GM12875 (cell line): Measurements from ENCODE around the gene DNAJC5.
"Not testable (repeated sequence)": the region's sequence is repeated elsewhere in the genome, so short reads cannot be mapped to it uniquely, and the experiment has no call there.

Experiments
- H3K4me3 ChIP-seq: one replicate; pipeline ENCODE4 v1.5.1; 2011; ENCODE audit warnings: low read depth, low read length, control low read depth
- CTCF ChIP-seq: IDR thresholded peaks from 2 replicates; pipeline ENCODE4 v1.5.1; 2011; ENCODE audit warnings: low read depth, mild to moderate bottlenecking, control low read depth, inconsistent platforms, low read length, moderate library complexity, borderline replicate concordance; ENCODE audit not compliant: insufficient read depth

Gene DNAJC5

DNA sequence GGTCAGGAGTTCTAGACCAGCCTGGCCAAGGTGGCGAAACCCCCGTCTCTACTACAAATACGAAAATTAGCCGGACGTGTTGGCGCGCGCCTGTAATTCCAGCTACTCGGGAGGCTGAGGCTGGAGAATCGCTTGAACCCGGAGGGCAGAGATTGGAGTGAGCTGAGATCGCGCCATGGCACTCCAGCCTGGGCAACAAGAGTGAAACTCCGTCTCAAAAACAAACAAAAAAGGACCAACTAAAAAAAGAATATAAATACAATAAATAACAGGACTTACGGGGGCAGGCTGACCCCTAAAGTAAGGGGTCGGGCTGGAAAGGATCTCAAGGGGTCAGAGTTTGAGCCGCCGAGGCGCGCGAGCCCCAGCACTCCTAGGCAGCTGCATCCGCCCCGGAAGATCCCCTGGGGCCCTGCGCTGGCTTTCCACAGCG, 30.4 kb upstream of the DNAJC5 start:
- TF ChIP-seq CTCF: no peak
- peak overlapping the region; percentile 86 for H3K4me3 ChIP-seq

GRCh38 chr20:63864978-63865640, 29.8 kb upstream of the DNAJC5 start, which contains the start of gene TPD52L2:
TPD52L2 (plus strand) TSS chr20:63865270; CDS start chr20:63865366, 96 bp downstream.
- no peak for TF ChIP-seq CTCF
- peak within 1 kb of the TSS; percentile 86 for H3K4me3 ChIP-seq

DNA sequence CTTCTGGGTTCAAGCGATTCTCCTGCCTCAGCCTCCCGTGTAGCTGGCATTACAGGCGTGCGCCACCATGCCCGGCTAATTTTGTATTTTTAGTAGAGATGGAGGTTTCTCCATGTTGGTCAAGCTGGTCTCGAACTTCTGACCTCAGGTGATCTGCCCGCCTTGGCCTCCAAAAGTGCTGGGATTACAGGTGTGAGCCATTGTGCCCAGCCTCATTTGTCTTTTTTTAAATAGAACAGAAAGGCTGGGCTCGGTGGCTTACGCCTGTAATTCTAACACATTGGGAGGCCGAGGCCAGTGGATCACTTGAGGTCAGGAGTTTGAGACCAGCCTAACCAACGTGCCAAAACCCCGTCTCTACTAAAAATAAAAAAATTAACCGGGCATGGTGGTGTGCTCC, 27.9 kb upstream of the DNAJC5 start:
- H3K4me3 ChIP-seq: not testable (repeated sequence)

GRCh38 chr20:63868264-63868663, 26.7 kb upstream of the DNAJC5 start:
- no peak overlapping the region for H3K4me3 ChIP-seq

GRCh38 chr20:63873477-63873971, 21.4 kb upstream of the DNAJC5 start:
- no peak for TF ChIP-seq CTCF
- H3K4me3 ChIP-seq: no peak overlapping the region

More at GRCh38 chr20:63868264-63868663, 26.7 kb upstream of the DNAJC5 start:
- no peak for TF ChIP-seq CTCF

DNA sequence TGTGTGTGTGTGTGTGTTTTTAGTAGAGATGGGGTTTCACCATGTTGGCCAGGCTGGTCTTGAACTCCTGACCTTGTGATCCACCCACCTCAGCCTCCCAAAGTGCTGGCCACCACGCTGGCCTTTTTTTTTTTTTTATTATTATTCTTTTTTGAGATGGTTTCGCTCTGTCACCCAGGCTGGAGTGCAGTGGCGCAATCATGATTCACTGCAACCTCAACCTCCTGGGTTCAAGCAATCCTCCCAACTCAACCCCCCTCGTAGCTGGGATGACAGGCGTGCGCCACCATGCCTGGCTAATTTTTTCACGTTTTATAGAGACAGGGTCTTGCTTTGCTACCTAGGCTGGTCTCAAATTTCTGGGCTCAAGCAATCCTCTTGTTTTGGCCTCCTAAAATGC, 20.7 kb upstream of the DNAJC5 start:
- H3K4me3 ChIP-seq: not testable (repeated sequence)

DNA sequence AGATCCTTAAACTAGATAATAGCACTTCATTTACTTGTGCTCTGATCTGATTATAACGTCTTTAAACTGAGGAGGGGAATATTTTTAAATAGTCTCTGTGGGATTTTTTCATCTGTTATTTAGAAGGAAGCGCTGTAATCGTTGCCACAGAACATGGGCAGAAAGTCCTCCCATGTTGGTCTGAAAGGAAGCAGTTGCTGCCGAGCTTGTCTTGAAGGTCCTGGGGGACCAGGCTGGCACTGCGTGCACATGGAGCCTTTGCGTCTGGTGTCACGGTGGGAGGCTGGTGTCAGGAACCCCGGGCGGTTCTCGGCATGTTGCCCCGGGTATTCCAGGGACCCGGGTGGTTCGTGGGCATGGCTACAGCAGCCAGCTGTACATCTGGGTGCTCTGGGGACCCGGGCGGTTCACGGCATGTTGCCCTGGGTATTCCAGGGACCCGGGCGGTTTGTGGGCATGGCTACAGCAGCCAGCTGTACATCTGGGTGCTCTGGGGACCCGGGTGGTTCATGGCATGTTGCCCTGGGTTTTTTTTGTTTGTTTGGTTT, 18.4 kb upstream of the DNAJC5 start:
- TF ChIP-seq CTCF: no peak

DNA sequence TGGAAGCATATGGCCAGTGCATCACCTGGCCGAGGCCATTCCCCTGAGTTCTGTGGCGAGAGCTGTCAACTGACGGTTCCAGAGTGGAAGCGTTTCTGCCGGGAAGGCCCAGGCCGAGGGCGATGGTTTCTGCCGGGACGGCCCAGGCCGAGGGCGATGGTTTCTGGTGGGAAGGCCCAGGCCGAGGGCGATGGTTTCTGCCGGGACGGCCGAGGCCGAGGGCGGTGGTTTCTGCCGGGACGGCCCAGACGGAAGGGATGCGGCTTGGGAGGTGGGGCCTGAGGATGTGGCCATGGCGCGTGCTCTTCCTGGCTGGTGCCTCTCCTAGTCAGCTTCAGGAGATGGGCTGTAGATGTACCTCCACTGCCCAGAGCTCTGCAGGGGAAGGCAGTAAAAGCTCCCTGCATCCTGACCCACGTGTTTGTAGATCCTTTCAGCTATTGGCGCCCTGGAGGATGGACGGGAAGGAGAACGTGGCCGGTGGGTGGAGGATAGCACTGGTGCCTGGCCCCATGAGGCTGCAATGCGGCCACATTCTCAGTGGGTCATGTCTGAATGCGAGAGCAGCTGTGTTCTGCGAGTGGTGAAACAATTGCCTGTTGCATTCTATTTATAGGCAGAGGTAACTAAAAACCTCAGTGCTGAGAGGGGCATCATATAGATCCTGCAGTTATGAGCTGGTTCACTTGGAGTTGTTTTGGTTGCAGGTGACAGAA, 17.0 kb upstream of the DNAJC5 start:
- H3K4me3 ChIP-seq: no peak overlapping the region
- TF ChIP-seq CTCF: no peak

More for the DNA sequence above, 18.4 kb upstream of the DNAJC5 start:
- no peak overlapping the region for H3K4me3 ChIP-seq
